ENCODE data around the gene SENP2. TPM values are rescaled to one million over a fixed set of nuclear protein-coding genes. Genes with fewer than 3 reads are reported as not detected.
"Not testable (repeated sequence)": the region's sequence is repeated elsewhere in the genome, so short reads cannot be mapped to it uniquely, and the experiment has no call there.

The SENP2 gene
- total and polyA plus RNA-seq, 4 donors, result 7.9 to 23.3 (median 11.3) TPM

GRCh38 chr3:185552358-185552877, 33.7 kb upstream of the SENP2 start, which contains the start of gene LIPH:
LIPH (minus strand) TSS chr3:185552588; CDS start chr3:185552471, 117 bp downstream.
- no peak for TF ChIP-seq RXRA (IDR thresholded peaks at IDR 0.05)
- TF ChIP-seq YY1 (IDR thresholded peaks at IDR 0.05), result no peak
- no peak for TF ChIP-seq SP1 (IDR thresholded peaks at IDR 0.05)
- TF ChIP-seq NR2F2 (IDR thresholded peaks at IDR 0.05), result no peak
- no peak for TF ChIP-seq EGR1 (IDR thresholded peaks at IDR 0.05; ENCODE audit: low read depth in 2 of 2)
- no peak for TF ChIP-seq REST (IDR thresholded peaks at IDR 0.05)
- Histone ChIP-seq H3K27me3 (ENCODE audit: control insufficient read depth in 4 of 4, insufficient read depth in 4 of 4, low read length in 3 of 4) (no peaks in the 10 kb centered on the region), H3K9ac (ENCODE audit: low read depth in 1 of 2, low read length in 2 of 2) (no peak within 1 kb of the TSS), H3K36me3 (ENCODE audit: control insufficient read depth in 4 of 4, insufficient read depth in 3 of 4, low read depth in 1 of 4, low read length in 3 of 4) (no peaks in the 10 kb centered on the region), H3K9me3 (ENCODE audit: control insufficient read depth in 4 of 4, low read length in 3 of 4) (no peaks in the 10 kb centered on the region), H3K4me3 (ENCODE audit: low read depth in 1 of 3, low read length in 3 of 3) (no peak within 1 kb of the TSS), H3K4me1 (ENCODE audit: control insufficient read depth in 4 of 4, insufficient read depth in 4 of 4, low read length in 3 of 4) (no peaks in the 10 kb centered on the region), H3K27ac (ENCODE audit: low read depth in 1 of 2, low read length in 2 of 2) (no peak within 1 kb of the TSS)
- 44% methylated on average over 6 of the region's 6 CpGs for WGBS
- DNase-seq (ENCODE audit: low spot score), result no peak

GRCh38 chr3:185555101-185555501, 31.0 kb upstream of the SENP2 start:
- TF ChIP-seq ATF3 (IDR thresholded peaks at IDR 0.05), result no peak
- no peak for TF ChIP-seq HNF4G (IDR thresholded peaks at IDR 0.05)
- TF ChIP-seq YY1 (IDR thresholded peaks at IDR 0.05), result no peak
- TF ChIP-seq EGR1 (IDR thresholded peaks at IDR 0.05; ENCODE audit: low read depth in 2 of 2), result no peak
- no peak for TF ChIP-seq RXRA (IDR thresholded peaks at IDR 0.05)
- no peak for TF ChIP-seq JUND (IDR thresholded peaks at IDR 0.05)
- TF ChIP-seq FOXA1 (IDR thresholded peaks at IDR 0.05), result no peak
- no peak for TF ChIP-seq TAF1 (conservative IDR thresholded peaks at IDR 0.05)
- no peak for TF ChIP-seq GABPA (IDR thresholded peaks at IDR 0.05 in 1 of 2, conservative IDR thresholded peaks at IDR 0.05 in 1 of 2)
- TF ChIP-seq FOXA2 (IDR thresholded peaks at IDR 0.05), result no peak
- no peak for DNase-seq (ENCODE audit: low spot score)
- Histone ChIP-seq H3K27me3 (ENCODE audit: control insufficient read depth in 4 of 4, insufficient read depth in 4 of 4, low read length in 3 of 4) (no peaks in the 10 kb centered on the region), H3K27ac (ENCODE audit: low read depth in 1 of 2, low read length in 2 of 2) (no peak overlapping the region), H3K9me3 (ENCODE audit: control insufficient read depth in 4 of 4, low read length in 3 of 4) (no peaks in the 10 kb centered on the region), H3K9ac (ENCODE audit: low read depth in 1 of 2, low read length in 2 of 2) (no peak overlapping the region), H3K4me1 (ENCODE audit: control insufficient read depth in 4 of 4, insufficient read depth in 4 of 4, low read length in 3 of 4) (no peaks in the 10 kb centered on the region), H3K36me3 (ENCODE audit: control insufficient read depth in 4 of 4, insufficient read depth in 3 of 4, low read depth in 1 of 4, low read length in 3 of 4) (no peaks in the 10 kb centered on the region), H3K4me3 (ENCODE audit: low read depth in 1 of 3, low read length in 3 of 3) (no peak overlapping the region)
- 86% methylated on average over 4 of the region's 4 CpGs for WGBS

DNA sequence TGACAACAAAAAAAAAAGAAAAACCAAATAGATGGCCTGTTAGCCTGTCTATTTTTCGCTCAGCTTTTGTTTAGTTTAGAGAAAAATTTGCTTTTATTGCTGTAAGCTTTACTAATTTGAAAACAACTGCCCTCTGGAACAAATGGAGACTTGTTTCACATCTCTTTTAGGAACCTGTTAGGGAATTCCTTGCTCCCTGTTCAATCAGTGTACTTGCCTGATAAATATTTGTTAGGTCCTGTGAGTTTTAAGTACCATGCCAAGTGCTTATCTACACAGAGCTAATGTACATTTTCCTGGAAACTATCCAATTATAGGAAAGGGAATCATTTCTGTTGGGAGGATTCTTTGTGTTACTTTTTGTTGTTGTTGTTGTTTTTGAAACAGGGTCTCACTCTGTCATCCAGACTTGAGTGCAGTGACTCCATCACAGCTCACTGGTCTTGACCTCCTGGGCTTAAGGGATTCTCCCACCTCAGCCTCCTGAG, 30.2 kb upstream of the SENP2 start:
- no peak overlapping the region for H3K27ac ChIP-seq (ENCODE audit: low read depth in 1 of 2, low read length in 2 of 2)

DNA sequence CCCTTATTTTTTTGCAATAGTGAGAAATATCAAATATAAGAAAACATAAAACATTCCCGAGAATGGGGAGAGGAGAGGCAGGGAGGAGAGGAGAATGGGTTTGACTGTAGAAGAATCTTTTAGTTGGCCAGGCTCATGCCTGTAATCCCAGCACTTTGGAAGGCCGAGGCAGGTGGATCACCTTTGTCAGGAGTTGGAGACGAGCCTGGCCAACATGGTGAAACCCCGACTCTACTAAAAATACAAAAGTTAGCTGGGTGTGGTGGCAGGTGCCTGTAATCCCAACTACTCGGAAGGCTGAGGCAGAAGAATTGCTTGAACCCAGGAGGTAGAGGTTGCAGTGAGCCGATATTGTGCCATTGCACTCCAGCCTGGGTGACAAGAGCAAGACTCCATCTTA, 29.5 kb upstream of the SENP2 start:
- not testable (repeated sequence) for H3K9me3 ChIP-seq (ENCODE audit: control insufficient read depth in 4 of 4, low read length in 3 of 4); H3K36me3 ChIP-seq (ENCODE audit: control insufficient read depth in 4 of 4, insufficient read depth in 3 of 4, low read depth in 1 of 4, low read length in 3 of 4); H3K4me3 ChIP-seq (ENCODE audit: low read depth in 1 of 3, low read length in 3 of 3); H3K9ac ChIP-seq (ENCODE audit: low read depth in 1 of 2, low read length in 2 of 2); DNase-seq (ENCODE audit: low spot score); H3K4me1 ChIP-seq (ENCODE audit: control insufficient read depth in 4 of 4, insufficient read depth in 4 of 4, low read length in 3 of 4); H3K27me3 ChIP-seq (ENCODE audit: control insufficient read depth in 4 of 4, insufficient read depth in 4 of 4, low read length in 3 of 4); H3K27ac ChIP-seq (ENCODE audit: low read depth in 1 of 2, low read length in 2 of 2)
- WGBS, result 86% methylated on average over 6 of the region's 6 CpGs

More for the DNA sequence above, 30.2 kb upstream of the SENP2 start:
- no peak overlapping the region for H3K9ac ChIP-seq (ENCODE audit: low read depth in 1 of 2, low read length in 2 of 2)
- DNase-seq (ENCODE audit: low spot score), result no peak
- H3K4me1 ChIP-seq (ENCODE audit: control insufficient read depth in 4 of 4, insufficient read depth in 4 of 4, low read length in 3 of 4), result no peaks in the 10 kb centered on the region
- no peak overlapping the region for H3K4me3 ChIP-seq (ENCODE audit: low read depth in 1 of 3, low read length in 3 of 3)
- TF ChIP-seq NR2F2 (IDR thresholded peaks at IDR 0.05) (no peak), HNF4A (conservative IDR thresholded peaks at IDR 0.05) (no peak), EGR1 (IDR thresholded peaks at IDR 0.05; ENCODE audit: low read depth in 2 of 2) (no peak), CTCF (IDR thresholded peaks at IDR 0.05; ENCODE audit: low read depth, low read length, missing input control) (no peak), TAF1 (conservative IDR thresholded peaks at IDR 0.05) (no peak), RXRA (IDR thresholded peaks at IDR 0.05) (no peak), FOXA1 (IDR thresholded peaks at IDR 0.05) (no peak), GABPA (IDR thresholded peaks at IDR 0.05 in 1 of 2, conservative IDR thresholded peaks at IDR 0.05 in 1 of 2) (no peak)
- TF ChIP-seq, protein P1, sequence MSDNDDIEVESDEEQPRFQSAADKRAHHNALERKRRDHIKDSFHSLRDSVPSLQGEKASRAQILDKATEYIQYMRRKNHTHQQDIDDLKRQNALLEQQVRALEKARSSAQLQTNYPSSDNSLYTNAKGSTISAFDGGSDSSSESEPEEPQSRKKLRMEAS (IDR thresholded peaks at IDR 0.05), result no peak
- 82% methylated on average over 1 of the region's 1 CpG for WGBS
- no peaks in the 10 kb centered on the region for H3K36me3 ChIP-seq (ENCODE audit: control insufficient read depth in 4 of 4, insufficient read depth in 3 of 4, low read depth in 1 of 4, low read length in 3 of 4)
- no peaks in the 10 kb centered on the region for H3K27me3 ChIP-seq (ENCODE audit: control insufficient read depth in 4 of 4, insufficient read depth in 4 of 4, low read length in 3 of 4)
- no peaks in the 10 kb centered on the region for H3K9me3 ChIP-seq (ENCODE audit: control insufficient read depth in 4 of 4, low read length in 3 of 4)
